ENCODE results near the gene PAPOLB. TPM values are rescaled to one million over a fixed set of nuclear protein-coding genes. Genes with fewer than 3 reads are reported as not detected.
"Not testable (repeated sequence)": the region's sequence is repeated elsewhere in the genome, so short reads cannot be mapped to it uniquely, and the experiment has no call there.

The PAPOLB gene
- total and polyA plus RNA-seq, 10 of the 15 experiments (the other 5 are each of a cell fraction or from before 2014, with no cell fraction given) = 0.01 TPM; not detected in 9

GRCh38 chr7:4893929-4894475 lies 32.2 kb upstream of the PAPOLB start:
- FAIRE-seq = no peak
- Histone ChIP-seq H3K4me2 (ENCODE audit: control insufficient read depth, insufficient read depth) (no peak overlapping the region), H3K27ac (ENCODE audit: control insufficient read depth, insufficient read depth) (no peak overlapping the region), H3K36me3 (ENCODE audit: control insufficient read depth in 2 of 2, insufficient read depth in 2 of 2, low read length in 1 of 2) (no peaks in the 10 kb centered on the region), H3K4me3 (no peak overlapping the region), H3K4me1 (ENCODE audit: control insufficient read depth, insufficient read depth, low read length) (no peaks in the 10 kb centered on the region), H4K20me1 (ENCODE audit: control insufficient read depth, insufficient read depth) (no peaks in the 10 kb centered on the region), H3K9ac (ENCODE audit: control insufficient read depth, insufficient read depth, low read length) (no peak overlapping the region), H3K9me3 (replicated peaks; ENCODE audit: control insufficient read depth, insufficient read depth, low read length) (no peaks in the 10 kb centered on the region), H2AFZ (ENCODE audit: control insufficient read depth, low read depth, low read length) (no peak overlapping the region), H3K79me2 (ENCODE audit: control insufficient read depth, insufficient read depth, low read length) (no peaks in the 10 kb centered on the region), H3K27me3 (replicated peaks in 1 of 2; ENCODE audit: control insufficient read depth in 2 of 2, insufficient read depth in 2 of 2, low read length in 1 of 2) (no peaks in the 10 kb centered on the region)
- no peak for TF ChIP-seq TCF3 (IDR thresholded peaks at IDR 0.05; ENCODE audit: borderline replicate concordance, insufficient read depth, low read depth, low read length)
- no peak for TF ChIP-seq ZNF24 (IDR thresholded peaks at IDR 0.05)
- no peak for TF ChIP-seq ASH2L (IDR thresholded peaks at IDR 0.05; ENCODE audit: borderline replicate concordance, low read depth)
- TF ChIP-seq, protein P1, sequence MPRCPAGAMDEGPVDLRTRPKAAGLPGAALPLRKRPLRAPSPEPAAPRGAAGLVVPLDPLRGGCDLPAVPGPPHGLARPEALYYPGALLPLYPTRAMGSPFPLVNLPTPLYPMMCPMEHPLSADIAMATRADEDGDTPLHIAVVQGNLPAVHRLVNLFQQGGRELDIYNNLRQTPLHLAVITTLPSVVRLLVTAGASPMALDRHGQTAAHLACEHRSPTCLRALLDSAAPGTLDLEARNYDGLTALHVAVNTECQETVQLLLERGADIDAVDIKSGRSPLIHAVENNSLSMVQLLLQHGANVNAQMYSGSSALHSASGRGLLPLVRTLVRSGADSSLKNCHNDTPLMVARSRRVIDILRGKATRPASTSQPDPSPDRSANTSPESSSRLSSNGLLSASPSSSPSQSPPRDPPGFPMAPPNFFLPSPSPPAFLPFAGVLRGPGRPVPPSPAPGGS (IDR thresholded peaks at IDR 0.05; ENCODE audit: borderline replicate concordance, insufficient read depth, low read depth, low read length, poor library complexity, severe bottlenecking) = no peak
- no peak for TF ChIP-seq HSF1 (IDR thresholded peaks at IDR 0.05; ENCODE audit: low read depth, low read length)
- TF ChIP-seq HDAC6 (IDR thresholded peaks at IDR 0.05; ENCODE audit: unreplicated experiment) = no peak
- no peak for TF ChIP-seq CEBPB (IDR thresholded peaks at IDR 0.05; ENCODE audit: borderline replicate concordance in 1 of 2, low read depth in 2 of 2, low read length in 2 of 2)
- in situ Hi-C loops (cut with MboI) = no loop called here
- DNase-seq (ENCODE audit: low read depth, low spot score) = no peak
- ChIA-PET POLR2A (no interaction called here), CTCF (no interaction called here), RAD21 (ENCODE audit: unreplicated experiment) (no interaction called here), SMC1A (ENCODE audit: uncharacterized antibody, unreplicated experiment) (no interaction called here)
- WGBS (ENCODE audit: insufficient coverage, insufficient replicate concordance, low lambda C conversion rate, missing lambda C conversion rate) = 47% methylated on average over 8 of the region's 8 CpGs
- no peak for ATAC-seq
- no TSS peak for BruUV-seq (replicated peaks)
- intact Hi-C loops (cut with micrococcal nuclease; ENCODE audit: unreplicated experiment) = no loop called here

DNA sequence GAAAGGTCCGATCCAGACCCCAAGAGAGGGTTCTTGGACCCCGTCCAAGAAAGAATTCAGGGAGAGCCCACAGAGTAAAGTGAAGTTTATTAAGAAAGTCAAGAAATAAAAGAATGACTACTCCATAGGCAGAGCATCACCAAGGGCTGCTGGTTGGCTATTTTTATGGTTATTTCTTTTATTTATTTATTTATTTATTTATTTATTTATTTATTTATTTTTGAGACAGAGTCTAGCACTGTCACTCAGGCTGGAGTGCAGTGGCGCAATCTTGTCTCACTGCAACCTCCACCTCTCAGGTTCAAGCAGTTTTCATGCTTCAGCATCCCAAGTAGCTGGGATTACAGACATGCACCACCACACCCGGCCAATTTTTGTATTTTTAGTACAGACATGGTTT lies 31.4 kb upstream of the PAPOLB start:
- not testable (repeated sequence) for H3K79me2 ChIP-seq (ENCODE audit: control insufficient read depth, insufficient read depth, low read length)

GRCh38 chr7:4891522-4891921 lies 29.7 kb upstream of the PAPOLB start:
- RAD21 ChIA-PET (ENCODE audit: unreplicated experiment); H3K4me1 ChIP-seq (ENCODE audit: control insufficient read depth, insufficient read depth, low read length): not testable (repeated sequence)

More for the DNA sequence above, 31.4 kb upstream of the PAPOLB start:
- H3K9ac ChIP-seq (ENCODE audit: control insufficient read depth, insufficient read depth, low read length); H3K4me3 ChIP-seq; FAIRE-seq; H3K36me3 ChIP-seq (ENCODE audit: control insufficient read depth in 2 of 2, insufficient read depth in 2 of 2, low read length in 1 of 2); H4K20me1 ChIP-seq (ENCODE audit: control insufficient read depth, insufficient read depth); DNase-seq (ENCODE audit: low read depth, low spot score); H3K4me1 ChIP-seq (ENCODE audit: control insufficient read depth, insufficient read depth, low read length); intact Hi-C loops (cut with micrococcal nuclease; ENCODE audit: unreplicated experiment); H3K4me2 ChIP-seq (ENCODE audit: control insufficient read depth, insufficient read depth); H3K27ac ChIP-seq (ENCODE audit: control insufficient read depth, insufficient read depth); POLR2A ChIA-PET; ATAC-seq; H2AFZ ChIP-seq (ENCODE audit: control insufficient read depth, low read depth, low read length); H3K27me3 ChIP-seq (replicated peaks in 1 of 2; ENCODE audit: control insufficient read depth in 2 of 2, insufficient read depth in 2 of 2, low read length in 1 of 2); BruUV-seq (replicated peaks); H3K9me3 ChIP-seq (replicated peaks; ENCODE audit: control insufficient read depth, insufficient read depth, low read length); SMC1A ChIA-PET (ENCODE audit: uncharacterized antibody, unreplicated experiment); in situ Hi-C loops (cut with MboI); RAD21 ChIA-PET (ENCODE audit: unreplicated experiment): not testable (repeated sequence)
- CTCF ChIA-PET = interaction anchor here (0.6 to 0.9 kb wide), 2 partner anchors 11 to 765 kb away, joined by 3 to 5 read pairs; no protein-coding TSS in a partner anchor
- 11% methylated on average over 4 of the region's 4 CpGs for WGBS (ENCODE audit: insufficient coverage, insufficient replicate concordance, low lambda C conversion rate, missing lambda C conversion rate)

More at GRCh38 chr7:4891522-4891921, 29.7 kb upstream of the PAPOLB start:
- H3K36me3 ChIP-seq (ENCODE audit: control insufficient read depth in 2 of 2, insufficient read depth in 2 of 2, low read length in 1 of 2); ATAC-seq; H3K9me3 ChIP-seq (replicated peaks; ENCODE audit: control insufficient read depth, insufficient read depth, low read length); H3K27ac ChIP-seq (ENCODE audit: control insufficient read depth, insufficient read depth); H3K9ac ChIP-seq (ENCODE audit: control insufficient read depth, insufficient read depth, low read length); H3K79me2 ChIP-seq (ENCODE audit: control insufficient read depth, insufficient read depth, low read length); SMC1A ChIA-PET (ENCODE audit: uncharacterized antibody, unreplicated experiment); BruUV-seq (replicated peaks); intact Hi-C loops (cut with micrococcal nuclease; ENCODE audit: unreplicated experiment); in situ Hi-C loops (cut with MboI); POLR2A ChIA-PET; H3K4me3 ChIP-seq; H3K4me2 ChIP-seq (ENCODE audit: control insufficient read depth, insufficient read depth); H4K20me1 ChIP-seq (ENCODE audit: control insufficient read depth, insufficient read depth); H2AFZ ChIP-seq (ENCODE audit: control insufficient read depth, low read depth, low read length); DNase-seq (ENCODE audit: low read depth, low spot score); H3K27me3 ChIP-seq (replicated peaks in 1 of 2; ENCODE audit: control insufficient read depth in 2 of 2, insufficient read depth in 2 of 2, low read length in 1 of 2); FAIRE-seq; CTCF ChIA-PET: not testable (repeated sequence)
- 21% methylated on average over 2 of the region's 2 CpGs for WGBS (ENCODE audit: insufficient coverage, insufficient replicate concordance, low lambda C conversion rate, missing lambda C conversion rate)

All from GM12878 (cell line).